ENCODE data around the gene PALD1.

PALD1 gene

DNA sequence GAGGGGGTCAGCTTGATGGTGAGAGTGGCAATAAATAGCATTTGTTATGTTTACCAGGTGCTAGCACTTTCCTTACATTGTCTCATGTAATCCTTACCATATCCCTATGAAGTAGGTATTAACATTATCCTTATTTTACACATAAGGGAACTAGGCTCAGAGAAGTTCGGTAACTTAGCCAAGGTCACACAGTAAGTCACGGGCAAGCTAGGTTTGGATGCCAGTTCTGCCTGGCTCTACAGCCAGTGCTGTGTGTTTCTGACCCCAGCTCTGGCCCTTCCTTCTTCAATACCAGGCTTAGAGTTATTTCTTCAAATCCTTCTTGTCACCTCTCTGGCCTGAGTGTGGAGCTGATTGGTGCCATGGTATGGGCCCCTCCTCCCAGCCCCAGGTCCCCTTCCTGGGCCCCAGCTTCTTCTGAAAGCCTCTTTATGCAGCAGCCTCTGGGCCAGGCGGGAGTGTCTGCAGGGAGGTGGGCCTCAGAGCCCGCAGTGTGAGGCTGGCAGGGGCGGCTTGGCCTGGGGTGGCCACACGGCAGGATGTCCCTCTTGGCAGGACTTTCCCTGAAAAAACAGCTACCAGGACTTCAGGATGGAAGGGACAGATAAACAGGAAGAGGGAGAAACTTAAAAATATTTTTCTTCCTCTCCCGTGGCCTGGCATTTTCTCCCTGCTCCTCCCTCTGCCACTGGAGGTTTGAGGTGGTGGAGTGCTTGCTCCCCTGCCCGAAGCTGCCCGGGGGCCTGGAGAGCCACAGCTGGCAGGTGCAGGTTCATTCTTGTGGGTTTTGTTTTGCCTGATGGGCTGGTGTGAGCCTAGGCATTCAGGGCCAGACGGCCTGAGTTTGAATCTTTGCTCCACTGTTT, 20.6 kb downstream of the PALD1 start:
- CTCF ChIA-PET: no interaction called here
- no peak for DNase-seq (ENCODE audit: extremely low spot score)
- POLR2A ChIA-PET: no interaction called here
- TF ChIP-seq TARDBP (IDR thresholded peaks at IDR 0.05) (no peak), FOXK2 (IDR thresholded peaks at IDR 0.05) (no peak), SP1 (IDR thresholded peaks at IDR 0.05) (no peak), ELF4 (IDR thresholded peaks at IDR 0.05) (no peak), PKNOX1 (IDR thresholded peaks at IDR 0.05) (no peak), ARNT (IDR thresholded peaks at IDR 0.05) (no peak), BHLHE40 (IDR thresholded peaks at IDR 0.05; ENCODE audit: borderline replicate concordance) (no peak), ZNF384 (IDR thresholded peaks at IDR 0.05) (no peak), L3MBTL2 (conservative IDR thresholded peaks at IDR 0.05) (no peak), NFRKB (IDR thresholded peaks at IDR 0.05) (no peak), FOXA1 (IDR thresholded peaks at IDR 0.05) (no peak), LEF1 (IDR thresholded peaks at IDR 0.05; ENCODE audit: borderline replicate concordance) (no peak), SUZ12 (IDR thresholded peaks at IDR 0.05) (no peak), HDGF (IDR thresholded peaks at IDR 0.05; ENCODE audit: borderline replicate concordance) (no peak), FOXM1 (IDR thresholded peaks at IDR 0.05; ENCODE audit: borderline replicate concordance) (no peak), CTBP1 (IDR thresholded peaks at IDR 0.05; ENCODE audit: borderline replicate concordance) (no peak)

- ChIA-PET CTCF (no interaction called here), POLR2A (no interaction called here)
Observed at GRCh38 chr10:70499836-70500167, 21.2 kb downstream of the PALD1 start.

GRCh38 chr10:70500368-70500767, 21.8 kb downstream of the PALD1 start:
- ChIA-PET CTCF (no interaction called here), POLR2A (no interaction called here)
- no peak for DNase-seq (ENCODE audit: extremely low spot score)
- no peak for TF ChIP-seq FOXK2 (IDR thresholded peaks at IDR 0.05)
- no peak for TF ChIP-seq FOXM1 (IDR thresholded peaks at IDR 0.05; ENCODE audit: borderline replicate concordance)
- no peak for TF ChIP-seq ARNT (IDR thresholded peaks at IDR 0.05)
- TF ChIP-seq BHLHE40 (IDR thresholded peaks at IDR 0.05; ENCODE audit: borderline replicate concordance): no peak
- no peak for TF ChIP-seq FOXA1 (IDR thresholded peaks at IDR 0.05)
- TF ChIP-seq TARDBP (IDR thresholded peaks at IDR 0.05): no peak
- TF ChIP-seq ELF4 (IDR thresholded peaks at IDR 0.05): no peak
- TF ChIP-seq NFRKB (IDR thresholded peaks at IDR 0.05): no peak
- no peak for TF ChIP-seq ZNF384 (IDR thresholded peaks at IDR 0.05)
- TF ChIP-seq LEF1 (IDR thresholded peaks at IDR 0.05; ENCODE audit: borderline replicate concordance): no peak
- no peak for TF ChIP-seq PKNOX1 (IDR thresholded peaks at IDR 0.05)
- no peak for TF ChIP-seq SUZ12 (IDR thresholded peaks at IDR 0.05)
- TF ChIP-seq SP1 (IDR thresholded peaks at IDR 0.05): no peak
- TF ChIP-seq L3MBTL2 (conservative IDR thresholded peaks at IDR 0.05): no peak
- no peak for TF ChIP-seq HDGF (IDR thresholded peaks at IDR 0.05; ENCODE audit: borderline replicate concordance)
- no peak for TF ChIP-seq CTBP1 (IDR thresholded peaks at IDR 0.05; ENCODE audit: borderline replicate concordance)

More at GRCh38 chr10:70499836-70500167, 21.2 kb downstream of the PALD1 start:
- TF ChIP-seq FOXM1 (IDR thresholded peaks at IDR 0.05; ENCODE audit: borderline replicate concordance): no peak
- no peak for DNase-seq (ENCODE audit: extremely low spot score)

DNA sequence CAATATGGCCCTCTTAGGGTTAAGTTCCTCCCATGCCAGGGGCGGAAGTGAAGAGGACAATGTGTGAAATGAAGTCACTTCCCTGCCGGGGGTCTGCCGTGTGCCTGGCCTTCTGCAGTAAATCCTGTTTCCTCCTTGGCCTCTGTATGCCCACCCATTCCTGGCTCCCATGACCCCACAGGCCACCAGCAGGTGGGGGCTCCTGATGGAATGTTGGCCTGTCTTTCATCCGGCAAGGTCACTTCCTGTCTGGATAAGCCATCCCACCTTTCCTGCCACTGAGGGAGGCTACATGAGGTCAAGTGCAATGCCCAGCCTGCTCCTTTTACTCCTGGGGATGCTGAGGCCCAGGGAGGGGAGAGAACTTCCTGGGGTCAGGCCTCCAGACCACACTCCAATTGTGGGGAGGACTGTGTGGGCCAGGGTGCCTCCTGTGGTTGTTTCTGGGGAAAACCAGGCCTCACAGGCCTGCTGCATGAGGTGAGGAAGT, 22.3 kb downstream of the PALD1 start:
- no peak for DNase-seq (ENCODE audit: extremely low spot score)
- TF ChIP-seq HDGF (IDR thresholded peaks at IDR 0.05; ENCODE audit: borderline replicate concordance): no peak
- TF ChIP-seq LEF1 (IDR thresholded peaks at IDR 0.05; ENCODE audit: borderline replicate concordance): no peak
- no peak for TF ChIP-seq PKNOX1 (IDR thresholded peaks at IDR 0.05)
- no peak for TF ChIP-seq CTBP1 (IDR thresholded peaks at IDR 0.05; ENCODE audit: borderline replicate concordance)
- no peak for TF ChIP-seq FOXK2 (IDR thresholded peaks at IDR 0.05)
- TF ChIP-seq SUZ12 (IDR thresholded peaks at IDR 0.05): no peak
- ChIA-PET CTCF (no interaction called here), POLR2A (no interaction called here)

- DNase-seq (ENCODE audit: extremely low spot score): no peak
- CTCF ChIA-PET: no interaction called here
- TF ChIP-seq FOXK2 (IDR thresholded peaks at IDR 0.05) (no peak), LEF1 (IDR thresholded peaks at IDR 0.05; ENCODE audit: borderline replicate concordance) (no peak)
- POLR2A ChIA-PET: no interaction called here
Observed at GRCh38 chr10:70502406-70502805, 23.8 kb downstream of the PALD1 start.

GRCh38 chr10:70503776-70504175, 25.2 kb downstream of the PALD1 start:
- no peak for DNase-seq (ENCODE audit: extremely low spot score)
- TF ChIP-seq SP1 (IDR thresholded peaks at IDR 0.05) (no peak), CTBP1 (IDR thresholded peaks at IDR 0.05; ENCODE audit: borderline replicate concordance) (no peak), NFRKB (IDR thresholded peaks at IDR 0.05) (no peak), FOXA1 (IDR thresholded peaks at IDR 0.05) (no peak), FOXK2 (IDR thresholded peaks at IDR 0.05) (no peak), TARDBP (IDR thresholded peaks at IDR 0.05) (no peak), FOXM1 (IDR thresholded peaks at IDR 0.05; ENCODE audit: borderline replicate concordance) (no peak), ELF4 (IDR thresholded peaks at IDR 0.05) (no peak), ARNT (IDR thresholded peaks at IDR 0.05) (no peak)
- ChIA-PET CTCF (no interaction called here), POLR2A (no interaction called here)

Measured in HEK293T (cell line).